H1 (cell line): Measurements from ENCODE around the gene PCDH9. TPM values are rescaled to one million over a fixed set of nuclear protein-coding genes. Genes with fewer than 3 reads are reported as not detected.

Experiments
- CTCF ChIA-PET: fragments of 300-600 bp; sonication (Branson Sonifier 250); formaldehyde crosslinking; loops from one replicate; lab custom pipeline; 2021; ENCODE audit not compliant: partially characterized antibody; lab: Charles Lee
- POLR2A ChIA-PET: fragments of 300-600 bp; sonication (Branson Sonifier 250); formaldehyde crosslinking; loops from one replicate; lab custom pipeline; 2021; ENCODE audit warnings: inconsistent platforms; ENCODE audit not compliant: partially characterized antibody; lab: Charles Lee
- DNase-seq, 2 experiments: peaks; one replicate each; pipeline versions ENCODE4 v3.0.0 to v3.0.0-alpha.2; 2010 to 2022; ENCODE audit warnings: low spot score in 2 of 2, low read depth in 1 of 2, mixed read lengths in 1 of 2
- FAIRE-seq: peaks from 2 replicates; lab custom pipeline; 2011; peaks lifted over from hg19 to GRCh38; lab: Jason Lieb, UNC
- H2AFZ ChIP-seq: 2 replicates; pipeline ENCODE4 v1.8.1; 2012; ENCODE audit warnings: low read length, inconsistent platforms
- H2AK5ac ChIP-seq: 2 replicates; pipeline ENCODE4 v1.6.1; 2013; ENCODE audit warnings: low read depth, low read length
- H2BK120ac ChIP-seq: replicated peaks from 2 replicates; pipeline ENCODE3; 2013; ENCODE audit warnings: low read depth, low read length, inconsistent platforms
- H2BK12ac ChIP-seq: 2 replicates; pipeline ENCODE4 v1.6.1; 2013; ENCODE audit warnings: low read depth, low read length
- H2BK15ac ChIP-seq: 2 replicates; pipeline ENCODE4 v1.6.1; 2013; ENCODE audit warnings: low read length
- H2BK20ac ChIP-seq: 2 replicates; pipeline ENCODE4 v1.6.1; 2013; ENCODE audit warnings: low read length
- H2BK5ac ChIP-seq: 2 replicates; pipeline ENCODE4 v1.6.1; 2013; ENCODE audit warnings: low read depth, low read length
- H3K14ac ChIP-seq: 2 replicates; pipeline ENCODE4 v1.6.1; 2013; ENCODE audit warnings: inconsistent platforms; ENCODE audit not compliant: insufficient read length
- H3K18ac ChIP-seq: 2 replicates; pipeline ENCODE4 v1.6.1; 2013; ENCODE audit warnings: low read length; ENCODE audit errors: extremely low read depth
- H3K23ac ChIP-seq: 2 replicates; pipeline ENCODE4 v1.6.1; 2013; ENCODE audit warnings: inconsistent platforms; ENCODE audit not compliant: insufficient read length
- H3K23me2 ChIP-seq: 2 replicates; pipeline ENCODE4 v1.6.1; 2013; ENCODE audit warnings: low read depth, low read length
- H3K27ac ChIP-seq: 2 replicates; pipeline ENCODE4 v1.6.1; 2011; ENCODE audit warnings: low read depth, low read length, inconsistent platforms
- H3K27me3 ChIP-seq, 4 experiments: replicated peaks in 1 of 4; 1 replicate in 1 of 4; 2 replicates in 3 of 4; pipeline versions ENCODE4 v1.6.1 to v1.8.1; 2011 to 2013; ENCODE audit warnings: low read length in 3 of 4, mild to moderate bottlenecking in 3 of 4, inconsistent platforms in 2 of 4, mixed read lengths in 2 of 4, moderate library complexity in 1 of 4; ENCODE audit not compliant: control insufficient read depth in 3 of 4, insufficient read depth in 3 of 4; ENCODE audit errors: extremely low read depth in 1 of 4
- H3K36me3 ChIP-seq, 4 experiments: 2 replicates each; pipeline versions ENCODE4 v1.6.1 to v1.8.1; 2011 to 2013; ENCODE audit warnings: mild to moderate bottlenecking in 4 of 4, low read length in 3 of 4, moderate library complexity in 2 of 4, control low read depth in 1 of 4, inconsistent platforms in 1 of 4; ENCODE audit not compliant: insufficient read depth in 4 of 4, control insufficient read depth in 2 of 4
- H3K4ac ChIP-seq: replicated peaks from 2 replicates; pipeline ENCODE3; 2013; ENCODE audit warnings: low read length, low read depth, mixed read lengths, inconsistent platforms; ENCODE audit not compliant: insufficient read length
- H3K4me1 ChIP-seq, 4 experiments: replicated peaks in 1 of 4; 1 replicate in 1 of 4; 2 replicates in 3 of 4; pipeline versions ENCODE4 v1.6.1 to v1.8.1; 2011 to 2013; ENCODE audit warnings: low read length in 3 of 4, inconsistent platforms in 2 of 4, mixed read lengths in 1 of 4; ENCODE audit not compliant: insufficient read depth in 4 of 4, control insufficient read depth in 3 of 4
- H3K4me2 ChIP-seq, 2 experiments: 2 replicates each; pipeline versions ENCODE4 v1.6.1 to v1.8.1; 2011 to 2013; ENCODE audit warnings: low read depth in 2 of 2, low read length in 2 of 2, control low read depth in 1 of 2, inconsistent platforms in 1 of 2, mild to moderate bottlenecking in 1 of 2; ENCODE audit not compliant: insufficient read depth in 1 of 2
- H3K4me3 ChIP-seq, 4 experiments: fragments of 200-600, 300-600 bp in 1 of 4; sonication (generic), shearing (Covaris generic), sonication (Bioruptor Twin) in 1 of 4; 2 replicates each; pipeline versions ENCODE4 v1.5.1 to v1.8.1; 2011 to 2016; ENCODE audit warnings: low read length in 4 of 4, low read depth in 3 of 4, control low read depth in 2 of 4, inconsistent platforms in 2 of 4, mild to moderate bottlenecking in 2 of 4, mixed read lengths in 1 of 4, moderate library complexity in 1 of 4; ENCODE audit not compliant: insufficient read depth in 2 of 4; ENCODE audit errors: extremely low read depth in 1 of 4
- H3K56ac ChIP-seq: replicated peaks from 2 replicates; pipeline ENCODE3; 2013; ENCODE audit warnings: low read depth, mild to moderate bottlenecking, mixed read lengths, low read length, inconsistent platforms; ENCODE audit not compliant: insufficient read length
- H3K79me1 ChIP-seq: 2 replicates; pipeline ENCODE4 v1.6.1; 2013; ENCODE audit warnings: low read depth, low read length, control low read depth
- H3K79me2 ChIP-seq, 2 experiments: 2 replicates each; pipeline versions ENCODE4 v1.6.1 to v1.8.1; 2012 to 2013; ENCODE audit warnings: low read length in 2 of 2, mild to moderate bottlenecking in 2 of 2, inconsistent platforms in 1 of 2; ENCODE audit not compliant: insufficient read depth in 2 of 2, control insufficient read depth in 1 of 2
- H3K9ac ChIP-seq, 4 experiments: replicated peaks in 1 of 4; 1 replicate in 1 of 4; 2 replicates in 3 of 4; pipeline versions ENCODE4 v1.6.1 to v1.8.1; 2011 to 2013; ENCODE audit warnings: low read depth in 3 of 4, low read length in 3 of 4, control low read depth in 2 of 4, mild to moderate bottlenecking in 2 of 4, moderate library complexity in 2 of 4, inconsistent platforms in 1 of 4; ENCODE audit errors: extremely low read depth in 1 of 4
- H3K9me3 ChIP-seq, 2 experiments: 2 replicates each; pipeline versions ENCODE4 v1.6.1 to v1.8.1; 2012 to 2013; ENCODE audit warnings: mild to moderate bottlenecking in 2 of 2, moderate library complexity in 2 of 2, control low read depth in 1 of 2, inconsistent platforms in 1 of 2, low read depth in 1 of 2, low read length in 1 of 2, mixed read lengths in 1 of 2; ENCODE audit not compliant: insufficient read depth in 2 of 2
- H4K20me1 ChIP-seq, 2 experiments: replicated peaks in 1 of 2; 2 replicates each; pipeline versions ENCODE3 to v1.8.1; 2011 to 2013; ENCODE audit warnings: inconsistent platforms in 2 of 2, low read length in 2 of 2, mild to moderate bottlenecking in 1 of 2; ENCODE audit not compliant: insufficient read depth in 2 of 2, control insufficient read depth in 1 of 2
- H4K5ac ChIP-seq: 2 replicates; pipeline ENCODE4 v1.6.1; 2013; ENCODE audit warnings: low read length, low read depth, mixed read lengths, inconsistent platforms; ENCODE audit not compliant: insufficient read length
- H4K8ac ChIP-seq: 2 replicates; pipeline ENCODE4 v1.8.0; 2013; ENCODE audit warnings: mild to moderate bottlenecking, moderate library complexity, low read length, inconsistent platforms; ENCODE audit not compliant: insufficient read depth; ENCODE audit errors: extremely low read depth
- H4K91ac ChIP-seq: replicated peaks from 2 replicates; pipeline ENCODE3; 2013; ENCODE audit warnings: low read length, mixed read lengths, inconsistent platforms; ENCODE audit not compliant: insufficient read length
- BACH1 ChIP-seq: IDR thresholded peaks from 2 replicates; pipeline ENCODE4 v1.6.1; 2012; ENCODE audit warnings: low read length, improper control_type of control experiment
- CHD1 ChIP-seq: IDR thresholded peaks from 2 replicates; pipeline ENCODE4 v1.6.1; 2012; ENCODE audit warnings: low read depth, low read length, improper control_type of control experiment
- POLR2AphosphoS5 ChIP-seq: IDR thresholded peaks from 2 replicates; pipeline ENCODE4 v1.6.1; 2011; ENCODE audit warnings: low read depth, low read length
- RXRA ChIP-seq: IDR thresholded peaks from 2 replicates; pipeline ENCODE4 v1.6.1; 2011; ENCODE audit warnings: low read depth, mild to moderate bottlenecking, low read length, moderate library complexity; ENCODE audit not compliant: insufficient read depth
- SRF ChIP-seq: IDR thresholded peaks from 2 replicates; pipeline ENCODE4 v1.6.1; 2011; ENCODE audit warnings: mild to moderate bottlenecking, low read depth, low read length, moderate library complexity
- SUZ12 ChIP-seq: fragments of 200-600 bp; sonication (generic); IDR thresholded peaks from 2 replicates; pipeline ENCODE4 v1.6.1; 2012; ENCODE audit warnings: mild to moderate bottlenecking, inconsistent platforms, low read length, moderate library complexity, mixed read lengths
- WGBS, 2 experiments: shearing (Covaris generic) in 1 of 2; methylation state at CpG; one replicate each; pipeline versions ENCODE4 v1.1.6 to v1.1.7; 2013 to 2015; ENCODE audit warnings: low lambda C conversion rate in 2 of 2, mixed read lengths in 2 of 2, inconsistent platforms in 1 of 2, low coverage in 1 of 2, missing lambda C conversion rate in 1 of 2; ENCODE audit not compliant: insufficient replicate concordance in 2 of 2, insufficient coverage in 1 of 2, insufficient read length in 1 of 2; ENCODE audit errors: extremely low coverage in 1 of 2, missing lambda C conversion rate in 1 of 2; 5-methylcytosine and 5-hydroxymethylcytosine counted together
- polyA plus RNA-seq, 7 experiments: library from polyadenylated mRNA; depleted of rRNA in 3 of 7; stranded (reverse) in 5 of 7; unstranded in 2 of 7; fragments of >200 nt in 5 of 7; fragments of 200-250 nt in 2 of 7; gene quantifications; 1 replicate in 5 of 7; 2 replicates in 1 of 7; 4 replicates in 1 of 7; pipeline versions ENCODE4 v1.2.1 to v1.2.3, GENCODE V29; 2011 to 2013; ENCODE audit warnings: missing spikeins in 2 of 7, mixed read lengths in 2 of 7
- total RNA-seq: library from RNA; stranded (reverse); fragmentation: NEBNext Ultra II Directional; extraction: Animal tissue kit (Norgen Biotek cat#: 25700); gene quantifications from 2 replicates; pipeline ENCODE4 v1.2.1, GENCODE V29; 2021
- TF ChIP-seq, protein P1 (sequence below): IDR thresholded peaks from 2 replicates; pipeline ENCODE4 v1.6.1; 2012; ENCODE audit warnings: inconsistent platforms

Gene PCDH9
- total and polyA plus RNA-seq, 2 of the 8 experiments (the other 6 are each of a cell fraction or from before 2014, with no cell fraction given): 0.12 to 0.60 TPM

DNA sequence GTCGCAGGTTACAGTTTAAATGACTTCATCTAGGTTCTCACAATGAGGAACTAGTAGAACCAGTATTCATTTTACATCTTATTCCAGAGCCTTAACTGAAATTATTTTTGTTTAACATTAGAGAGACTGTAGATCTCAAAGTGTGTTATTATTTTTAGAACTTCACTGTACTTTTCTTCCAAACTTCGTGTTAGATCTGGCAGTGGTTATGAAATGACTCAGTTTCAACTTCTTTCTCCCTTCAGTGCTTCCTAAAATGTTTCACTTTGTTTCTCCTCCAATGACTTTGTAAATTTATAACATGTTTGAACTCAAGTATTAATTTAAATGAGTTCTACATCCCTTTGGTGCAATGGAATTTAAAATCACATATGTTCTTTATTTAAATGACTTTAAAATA, 139.3 kb downstream of the PCDH9 start:
- Histone ChIP-seq H2BK12ac (no peak overlapping the region), H4K20me1 (no peaks in the 10 kb centered on the region), H3K18ac (no peak overlapping the region), H3K79me1 (no peaks in the 10 kb centered on the region), H3K36me3 (no peaks in the 10 kb centered on the region), H2BK5ac (no peak overlapping the region), H3K23ac (no peak overlapping the region), H4K5ac (no peak overlapping the region), H3K14ac (no peak overlapping the region), H4K8ac (no peak overlapping the region), H3K4me1 (no peaks in the 10 kb centered on the region)
- CTCF ChIA-PET: no interaction called here
- DNase-seq: no peak
- TF ChIP-seq CHD1 (no peak), SUZ12 (no peak), SRF (no peak), BACH1 (no peak), RXRA (no peak), POLR2AphosphoS5 (no peak)
- TF ChIP-seq, protein P1, sequence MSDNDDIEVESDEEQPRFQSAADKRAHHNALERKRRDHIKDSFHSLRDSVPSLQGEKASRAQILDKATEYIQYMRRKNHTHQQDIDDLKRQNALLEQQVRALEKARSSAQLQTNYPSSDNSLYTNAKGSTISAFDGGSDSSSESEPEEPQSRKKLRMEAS: no peak
- TF ChIP-seq, all 59 proteins: peak for 0
- no peaks in the 10 kb centered on the region for H3K9me3 ChIP-seq
- H2BK15ac ChIP-seq: no peak overlapping the region
- H3K56ac ChIP-seq: no peak overlapping the region
- H2BK20ac ChIP-seq: no peak overlapping the region
- no peak overlapping the region for H3K9ac ChIP-seq
- H3K4me2 ChIP-seq: no peak overlapping the region
- H3K27ac ChIP-seq: no peak overlapping the region
- FAIRE-seq: no peak
- no peak overlapping the region for H2AK5ac ChIP-seq
- POLR2A ChIA-PET: no interaction called here
- 85% methylated on average over 2 of the region's 2 CpGs; no CpG with 5 or more reads in 1 of the 2 experiments for WGBS, 2 experiments
- no peak overlapping the region for H2BK120ac ChIP-seq
- H4K91ac ChIP-seq: no peak overlapping the region
- H3K27me3 ChIP-seq: no peaks in the 10 kb centered on the region
- H2AFZ ChIP-seq: no peak overlapping the region
- no peaks in the 10 kb centered on the region for H3K23me2 ChIP-seq
- H3K79me2 ChIP-seq: no peaks in the 10 kb centered on the region
- no peak overlapping the region for H3K4ac ChIP-seq
- H3K4me3 ChIP-seq: no peak overlapping the region
